GM21717 (cell line): ENCODE data around the gene PPP2R2D.
A peak's percentile ranks its signal among the peaks of the same experiment; 100 is the strongest.

Experiments used
- ATAC-seq: cut with Tn5 transposase; IDR thresholded peaks from one replicate; pipeline ENCODE4 v1.9.1; 2021; ENCODE audit warnings: mild to moderate bottlenecking, moderate library complexity; ENCODE audit not compliant: unreplicated experiment

PPP2R2D gene

GRCh38 chr10:131900350-131901152, at the start of gene PPP2R2D:
Gene PPP2R2D (plus strand): TSS chr10:131901008. CDS start chr10:131901149, 141 bp downstream.
- peak; percentile 88 for ATAC-seq

GRCh38 chr10:131851346-131851745, 49.5 kb upstream of the PPP2R2D start:
- ATAC-seq: no peak

- ATAC-seq: no peak
Measured at GRCh38 chr10:131852176-131852822, 48.5 kb upstream of the PPP2R2D start.

- no peak for ATAC-seq
Measured at GRCh38 chr10:131852823-131853609, 47.8 kb upstream of the PPP2R2D start.

- no peak for ATAC-seq
Measured at GRCh38 chr10:131853610-131853964, 47.2 kb upstream of the PPP2R2D start.

GRCh38 chr10:131854579-131855335, 46.1 kb upstream of the PPP2R2D start:
- no peak for ATAC-seq

- ATAC-seq: no peak
Measured at GRCh38 chr10:131855461-131856401, 45.1 kb upstream of the PPP2R2D start.

- no peak for ATAC-seq
Measured at GRCh38 chr10:131856441-131857094, 44.2 kb upstream of the PPP2R2D start.

GRCh38 chr10:131857156-131858117, 43.4 kb upstream of the PPP2R2D start:
- no peak for ATAC-seq

GRCh38 chr10:131858118-131858515, 42.7 kb upstream of the PPP2R2D start:
- ATAC-seq: no peak

- no peak for ATAC-seq
Measured at GRCh38 chr10:131858583-131859340, 42.0 kb upstream of the PPP2R2D start.

- ATAC-seq: no peak
Measured at GRCh38 chr10:131859341-131860020, 41.3 kb upstream of the PPP2R2D start.

GRCh38 chr10:131860311-131860710, 40.5 kb upstream of the PPP2R2D start:
- ATAC-seq: no peak

- ATAC-seq: no peak
Measured at GRCh38 chr10:131860806-131861440, 39.9 kb upstream of the PPP2R2D start.

- no peak for ATAC-seq
Measured at GRCh38 chr10:131862548-131862947, 38.3 kb upstream of the PPP2R2D start.

- no peak for ATAC-seq
Measured at GRCh38 chr10:131865223-131865917, 35.4 kb upstream of the PPP2R2D start.
